ENCODE results near the gene FLG2. TPM values are rescaled to one million over a fixed set of nuclear protein-coding genes. Genes with fewer than 3 reads are reported as not detected.
"Not testable (repeated sequence)": the region's sequence is repeated elsewhere in the genome, so short reads cannot be mapped to it uniquely, and the experiment has no call there.

Gene FLG2
- total and polyA plus RNA-seq, 8 donors = 0.03 to 0.37 (median 0.15) TPM; not detected in 5

GRCh38 chr1:152313970-152314369 lies 45.8 kb downstream of the FLG2 start:
- 79 to 89% (median 82%) methylated on average over 1 of the region's 1 CpG for WGBS, 5 donors
- intact Hi-C loops (cut with DNase I; ENCODE audit: low total_unique reads) = no loop called here
- Histone ChIP-seq H3K27me3 (no peaks in the 10 kb centered on the region), H3K4me1 (no peaks in the 10 kb centered on the region), H3K36me3 (peaks cover 0 to 12% (median 2%) of the 10 kb centered on the region in 4 donors), H3K27ac (no peak overlapping the region), H3K4me3 (no peak overlapping the region), H3K9me3 (peaks cover 0 to 43% (median 15%) of the 10 kb centered on the region in 4 donors)
- DNase-seq = no peak
- TF ChIP-seq CTCF (IDR thresholded peaks at IDR 0.05) (no peak), POLR2A (IDR thresholded peaks at IDR 0.05) (no peak), EP300 (IDR thresholded peaks at IDR 0.05) (no peak), POLR2AphosphoS5 (IDR thresholded peaks at IDR 0.05) (no peak)

- H3K4me3 ChIP-seq = no peak overlapping the region
- intact Hi-C loops (cut with DNase I; ENCODE audit: low total_unique reads) = no loop called here
- H3K27ac ChIP-seq = no peak overlapping the region
- peaks cover 0 to 49% (median 20%) of the 10 kb centered on the region in 4 donors for H3K9me3 ChIP-seq
- DNase-seq = no peak
- peaks cover 0 to 17% (median 2%) of the 10 kb centered on the region in 4 donors for H3K36me3 ChIP-seq
- H3K27me3 ChIP-seq = no peaks in the 10 kb centered on the region
- whole genome bisulfite sequencing, 5 donors = 91 to 96% (median 93%) methylated on average over 13 to 21 of the region's 21 CpGs
- TF ChIP-seq POLR2AphosphoS5 (IDR thresholded peaks at IDR 0.05) (no peak), POLR2A (IDR thresholded peaks at IDR 0.05) (no peak)
- no peaks in the 10 kb centered on the region for H3K4me1 ChIP-seq
These were observed 46.4 kb downstream of the FLG2 start for GRCh38 chr1:152313319-152313801.

- H3K36me3 ChIP-seq = peaks cover 0 to 18% (median 2%) of the 10 kb centered on the region in 4 donors
- H3K27me3 ChIP-seq; DNase-seq; H3K27ac ChIP-seq; intact Hi-C loops (cut with DNase I; ENCODE audit: low total_unique reads); H3K4me1 ChIP-seq; H3K4me3 ChIP-seq: not testable (repeated sequence)
- H3K9me3 ChIP-seq = peaks cover 0 to 55% (median 22%) of the 10 kb centered on the region in 4 donors
- 90 to 98% (median 91%) methylated on average over 10 to 13 of the region's 13 CpGs for WGBS, 5 donors
These were observed 47.6 kb downstream of the FLG2 start for GRCh38 chr1:152312169-152312568.

- WGBS, 5 donors = 91 to 97% (median 94%) methylated on average over 9 of the region's 9 CpGs
- no peak for DNase-seq
- Histone ChIP-seq H3K9me3 (peaks cover 0 to 57% (median 22%) of the 10 kb centered on the region in 4 donors), H3K36me3 (peaks cover 0 to 18% (median 2%) of the 10 kb centered on the region in 4 donors), H3K4me1 (no peaks in the 10 kb centered on the region), H3K4me3 (no peak overlapping the region), H3K27me3 (no peaks in the 10 kb centered on the region), H3K27ac (no peak overlapping the region)
- no peak for TF ChIP-seq CTCF (IDR thresholded peaks at IDR 0.05)
- intact Hi-C loops (cut with DNase I; ENCODE audit: low total_unique reads) = no loop called here
These were observed 49.9 kb downstream of the FLG2 start for GRCh38 chr1:152309955-152310354.

GRCh38 chr1:152309320-152309901 lies 50.4 kb downstream of the FLG2 start:
- Histone ChIP-seq H3K9me3 (peaks cover 0 to 57% (median 22%) of the 10 kb centered on the region in 4 donors), H3K36me3 (peaks cover 0 to 18% (median 2%) of the 10 kb centered on the region in 4 donors)
- H3K4me1 ChIP-seq; H3K27ac ChIP-seq; intact Hi-C loops (cut with DNase I; ENCODE audit: low total_unique reads); H3K27me3 ChIP-seq; H3K4me3 ChIP-seq; DNase-seq: not testable (repeated sequence)
- 73 to 95% (median 82%) methylated on average over 3 to 17 of the region's 17 CpGs for WGBS, 5 donors

- H3K4me1 ChIP-seq; H3K27me3 ChIP-seq; H3K27ac ChIP-seq; DNase-seq; H3K4me3 ChIP-seq; intact Hi-C loops (cut with DNase I; ENCODE audit: low total_unique reads): not testable (repeated sequence)
- Histone ChIP-seq H3K36me3 (peaks cover 0 to 18% (median 2%) of the 10 kb centered on the region in 4 donors), H3K9me3 (peaks cover 0 to 56% (median 22%) of the 10 kb centered on the region in 4 donors)
- WGBS, 5 donors = 63 to 93% (median 83%) methylated on average over 6 to 7 of the region's 7 CpGs
These were observed 51.0 kb downstream of the FLG2 start for GRCh38 chr1:152308758-152309157.

- 83 to 93% (median 88%) methylated on average over 6 to 8 of the region's 8 CpGs for WGBS, 5 donors
These were observed 51.8 kb downstream of the FLG2 start for GRCh38 chr1:152307970-152308369.

GRCh38 chr1:152306123-152306522 lies 53.7 kb downstream of the FLG2 start:
- Histone ChIP-seq H3K9me3 (peaks cover 0 to 35% (median 19%) of the 10 kb centered on the region in 4 donors), H3K36me3 (peaks cover 0 to 26% (median under 1%) of the 10 kb centered on the region in 4 donors)
- H3K4me1 ChIP-seq; DNase-seq; H3K27me3 ChIP-seq; intact Hi-C loops (cut with DNase I; ENCODE audit: low total_unique reads); H3K4me3 ChIP-seq; H3K27ac ChIP-seq: not testable (repeated sequence)
- 87 to 93% (median 90%) methylated on average over 8 to 10 of the region's 10 CpGs for WGBS, 5 donors

More at GRCh38 chr1:152307970-152308369, 51.8 kb downstream of the FLG2 start:
- Histone ChIP-seq H3K36me3 (peaks cover 0 to 22% (median 2%) of the 10 kb centered on the region in 4 donors), H3K9me3 (peaks cover 0 to 50% (median 23%) of the 10 kb centered on the region in 4 donors)
- H3K4me3 ChIP-seq; H3K4me1 ChIP-seq; intact Hi-C loops (cut with DNase I; ENCODE audit: low total_unique reads); DNase-seq; H3K27me3 ChIP-seq; H3K27ac ChIP-seq: not testable (repeated sequence)

GRCh38 chr1:152304773-152305172 lies 55.0 kb downstream of the FLG2 start:
- Histone ChIP-seq H3K9me3 (peaks cover 0 to 22% (median 14%) of the 10 kb centered on the region in 4 donors), H3K36me3 (peaks cover 0 to 22% (median 0%) of the 10 kb centered on the region in 4 donors)
- H3K4me3 ChIP-seq; H3K27ac ChIP-seq; DNase-seq; H3K27me3 ChIP-seq; H3K4me1 ChIP-seq; intact Hi-C loops (cut with DNase I; ENCODE audit: low total_unique reads): not testable (repeated sequence)
- 93 to 96% (median 94%) methylated on average over 10 to 12 of the region's 12 CpGs for WGBS, 5 donors
